Posterior vena cava (tissue), 2 donors: ENCODE measurements around the gene CCDC50. TPM values are rescaled to one million over a fixed set of nuclear protein-coding genes. Genes with fewer than 3 reads are reported as not detected.

Experiments used
- DNase-seq: peaks from one replicate; pipeline ENCODE4 v3.0.0-alpha.2; 2020; ENCODE audit warnings: low spot score
- intact Hi-C, 2 donors: fragments of 100-400 bp; cut with DNase I; formaldehyde crosslinking; loops; one replicate each; pipeline versions ENCODE4 v1.14.1 to v1.14.2; 2022 to 2023
- long read RNA-seq, 2 donors: library from polyadenylated mRNA; unstranded; transcript quantifications; one replicate each; pipeline ENCODE4 v2.0.0, GENCODE V29; 2020 to 2021
- total RNA-seq, 2 donors: library from RNA; stranded (reverse); fragmentation: NEBNext Ultra II Directional; extraction: Animal tissue kit (Norgen Biotek cat#: 25700); gene quantifications; one replicate each; pipeline ENCODE4 v1.2.1, GENCODE V29; 2021
- donor health status: DM: yes; HTN: yes; CAD: no.
- donor health status: DM: yes; HTN: yes; CAD: no.

Gene CCDC50, protein sequence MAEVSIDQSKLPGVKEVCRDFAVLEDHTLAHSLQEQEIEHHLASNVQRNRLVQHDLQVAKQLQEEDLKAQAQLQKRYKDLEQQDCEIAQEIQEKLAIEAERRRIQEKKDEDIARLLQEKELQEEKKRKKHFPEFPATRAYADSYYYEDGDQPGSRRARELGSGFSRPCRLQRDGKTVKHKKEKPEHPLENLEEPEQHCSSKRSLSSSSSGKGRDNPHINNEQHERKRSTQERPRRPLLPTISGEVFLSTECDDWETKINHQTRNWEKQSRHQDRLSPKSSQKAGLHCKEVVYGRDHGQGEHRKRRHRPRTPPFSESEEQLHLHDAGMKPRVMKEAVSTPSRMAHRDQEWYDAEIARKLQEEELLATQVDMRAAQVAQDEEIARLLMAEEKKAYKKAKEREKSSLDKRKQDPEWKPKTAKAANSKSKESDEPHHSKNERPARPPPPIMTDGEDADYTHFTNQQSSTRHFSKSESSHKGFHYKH
- total RNA-seq, result 100 to 1,000 TPM in 1 of 2 donors, 10 to 100 TPM in 1; 81.7 to 124 TPM
- long read RNA-seq, donor 1, transcript CCDC50-202 (11 exons, 1,926 nt), result major isoform, 25 of 36 reads
- long read RNA-seq, donor 1, partial matches to known transcripts, result 1 of 36 reads
- long read RNA-seq, donor 1, other reads (novel, unspliced or antisense), result 10 of 36 reads
- long read RNA-seq, donor 2, transcript CCDC50-202 (11 exons, 1,926 nt), result major isoform, 98 of 113 reads
- long read RNA-seq, donor 2, partial matches to known transcripts, result 3 of 113 reads
- long read RNA-seq, donor 2, other reads (novel, unspliced or antisense), result 12 of 113 reads

DNA sequence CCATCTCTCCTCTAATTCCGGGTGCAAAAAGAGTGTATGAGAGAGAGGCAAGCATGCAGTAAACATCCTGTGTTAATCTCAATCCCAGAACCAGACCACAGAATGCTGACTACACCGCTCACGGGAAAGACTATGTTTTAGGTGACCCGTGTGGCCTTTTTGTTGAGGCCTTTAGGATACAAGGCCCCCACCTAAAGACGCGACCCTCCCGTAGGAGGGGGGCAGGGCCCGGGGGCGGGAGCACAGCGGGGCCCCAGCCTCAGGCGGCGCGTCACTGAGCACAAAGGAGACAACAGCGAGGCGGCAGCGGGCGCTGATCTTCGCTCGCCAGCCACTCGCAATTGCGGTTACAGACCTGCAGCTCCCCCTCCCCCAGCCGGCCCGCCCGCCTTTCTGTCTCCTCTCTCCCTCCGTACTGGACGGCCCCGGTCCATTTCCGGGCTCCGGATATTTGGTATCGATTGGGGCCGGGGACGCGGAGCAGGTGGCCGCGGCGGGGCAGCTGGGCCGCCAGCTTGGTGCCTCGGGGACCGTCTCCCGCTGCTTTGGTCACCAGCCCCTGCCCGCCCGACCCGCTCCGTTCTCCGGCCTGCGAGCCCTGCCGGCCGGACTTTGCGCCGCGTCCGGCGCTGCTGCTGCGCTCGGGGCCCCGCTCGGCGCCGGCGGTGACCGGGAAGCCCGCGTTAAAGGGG is at the start of gene CCDC50:
Gene CCDC50 (plus strand): TSS at position 433 of the 692 bp plus-strand sequence. CDS start 281 bp downstream, outside the sequence.
- intact Hi-C loops, result no loop called here
- peak; percentile 95 for DNase-seq

DNA sequence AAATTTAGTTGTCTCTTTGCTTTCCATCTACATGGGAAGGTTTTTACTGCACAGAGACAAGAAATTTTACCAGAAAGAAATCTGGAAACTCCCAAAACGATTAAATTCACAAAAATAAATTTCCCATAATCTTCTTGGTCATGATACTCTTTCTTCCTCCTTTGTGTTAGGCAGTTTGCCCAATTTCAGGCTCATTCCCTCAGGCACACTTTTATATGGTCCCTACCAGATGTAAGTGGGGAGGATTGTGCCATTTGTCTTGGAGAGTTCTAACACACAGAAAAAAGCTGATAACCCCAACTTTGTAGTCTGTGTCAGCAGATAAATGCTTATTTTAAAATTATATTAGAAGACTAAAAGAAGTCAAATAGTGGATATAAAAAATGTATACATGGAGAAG is 49.1 kb upstream of the CCDC50 start:
- no peak for DNase-seq
- intact Hi-C loops, result no loop called here

DNA sequence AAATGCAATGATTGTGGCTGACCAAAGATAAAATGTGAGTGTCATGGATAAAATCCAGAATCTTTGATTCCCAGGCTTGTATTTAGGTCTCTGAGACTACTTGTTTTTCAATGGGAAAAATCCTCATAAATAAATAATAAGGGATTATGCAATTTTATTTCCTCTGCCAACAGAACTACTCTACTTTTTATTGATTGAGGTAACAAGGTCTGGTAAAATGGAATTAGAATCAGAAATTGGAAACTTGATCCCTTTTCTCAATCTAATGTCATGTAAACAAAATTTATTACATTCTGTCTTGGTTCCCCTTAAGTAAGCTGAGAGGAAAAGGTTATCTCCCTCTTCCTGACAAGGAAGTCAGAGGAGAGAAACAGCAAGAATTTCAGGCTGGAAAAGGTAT is 48.3 kb upstream of the CCDC50 start:
- intact Hi-C loops, result no loop called here
- no peak for DNase-seq

DNA sequence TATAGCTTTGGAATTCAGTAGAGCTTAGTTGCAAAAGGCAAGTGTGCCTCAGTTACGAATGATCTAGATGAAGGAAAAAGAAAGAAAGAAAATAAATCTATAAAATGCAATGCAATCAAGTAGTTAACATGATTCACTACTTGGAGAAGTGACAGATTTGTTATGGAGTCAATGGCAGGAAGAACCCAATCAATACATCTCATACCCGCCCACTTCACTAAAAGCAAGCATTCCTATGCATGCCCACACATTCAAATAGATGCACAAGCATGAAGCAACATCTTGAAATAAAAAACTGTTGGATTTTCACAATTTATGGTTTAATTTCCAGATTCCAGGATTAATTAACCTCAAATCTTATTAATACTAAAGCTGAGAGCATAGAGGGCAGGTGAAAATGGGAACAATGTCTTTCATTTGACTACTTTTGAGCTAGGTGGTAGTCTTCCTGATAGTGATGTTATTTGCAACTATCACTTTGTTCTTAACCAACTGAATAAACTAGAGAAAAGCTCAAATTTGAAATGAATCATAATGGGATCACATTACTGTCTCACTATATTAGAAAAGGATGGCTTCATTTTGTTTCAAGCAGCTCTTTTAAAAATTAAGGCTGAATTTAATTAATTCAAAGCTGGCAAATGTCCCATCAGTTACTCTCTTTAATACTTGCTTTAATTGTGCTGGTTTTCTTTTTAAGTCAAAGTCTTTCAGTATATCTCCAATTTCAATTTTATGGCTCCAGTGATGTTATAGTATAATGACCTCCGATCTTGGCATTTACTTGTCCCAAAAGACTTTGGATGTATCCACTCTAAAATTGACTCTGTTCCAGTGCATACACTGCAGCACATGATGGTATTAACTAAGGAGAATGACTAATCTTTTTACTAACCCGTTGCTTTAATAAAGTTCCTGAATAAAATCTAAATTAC is 46.7 kb upstream of the CCDC50 start:
- no peak for DNase-seq
- intact Hi-C loops, result no loop called here

DNA sequence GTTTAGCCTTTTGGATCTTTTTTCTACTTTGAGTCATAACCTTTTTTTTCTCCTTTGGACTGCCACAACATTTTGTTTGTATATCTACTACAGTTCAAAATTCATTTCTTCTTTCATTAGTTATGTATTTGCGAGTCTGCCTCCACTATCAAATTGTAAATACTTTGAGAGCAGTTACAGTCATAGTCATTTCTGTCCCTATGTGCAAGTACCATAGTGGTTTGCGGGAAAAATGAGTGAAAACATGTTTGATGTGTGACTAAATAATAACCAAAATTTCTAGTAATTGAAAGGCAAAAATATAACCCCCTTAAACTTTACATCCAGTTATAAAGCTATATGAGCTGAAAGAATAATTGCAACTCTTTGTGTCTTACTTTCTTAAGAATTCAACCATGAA is 45.8 kb upstream of the CCDC50 start:
- no peak for DNase-seq
- intact Hi-C loops, result no loop called here

DNA sequence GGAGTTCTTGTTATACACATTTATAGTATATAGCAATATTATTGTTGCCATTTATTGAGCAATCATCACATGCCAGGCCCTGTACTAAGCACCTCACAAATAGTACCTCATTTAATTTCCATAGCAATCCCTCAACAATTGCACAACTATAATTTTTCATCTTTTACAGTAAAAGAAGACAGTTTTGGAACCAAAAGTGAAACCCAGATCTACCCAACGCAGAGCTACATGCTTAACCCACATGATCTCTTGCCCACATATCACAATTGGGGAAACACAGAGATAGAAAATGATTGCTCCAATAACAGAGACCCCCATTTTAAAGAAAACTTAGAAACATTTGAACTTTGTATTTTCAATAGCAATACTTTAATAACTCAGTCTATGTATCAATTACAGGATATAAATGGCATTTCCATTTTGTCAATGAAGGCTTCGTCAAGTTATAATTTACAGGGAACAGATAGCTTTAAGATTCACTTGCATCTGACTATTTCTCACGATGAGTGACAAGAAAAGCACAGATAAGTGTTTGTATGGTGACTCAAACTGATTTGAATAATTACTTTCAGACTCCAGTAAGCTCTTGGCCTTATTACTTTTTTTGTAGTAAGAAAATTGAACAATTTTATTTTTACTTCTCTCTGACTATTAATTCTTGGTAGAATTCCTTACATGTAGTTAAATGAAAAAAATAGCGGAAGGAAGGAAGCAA is 38.7 kb upstream of the CCDC50 start:
- intact Hi-C loops, result no loop called here
- DNase-seq, result no peak

DNA sequence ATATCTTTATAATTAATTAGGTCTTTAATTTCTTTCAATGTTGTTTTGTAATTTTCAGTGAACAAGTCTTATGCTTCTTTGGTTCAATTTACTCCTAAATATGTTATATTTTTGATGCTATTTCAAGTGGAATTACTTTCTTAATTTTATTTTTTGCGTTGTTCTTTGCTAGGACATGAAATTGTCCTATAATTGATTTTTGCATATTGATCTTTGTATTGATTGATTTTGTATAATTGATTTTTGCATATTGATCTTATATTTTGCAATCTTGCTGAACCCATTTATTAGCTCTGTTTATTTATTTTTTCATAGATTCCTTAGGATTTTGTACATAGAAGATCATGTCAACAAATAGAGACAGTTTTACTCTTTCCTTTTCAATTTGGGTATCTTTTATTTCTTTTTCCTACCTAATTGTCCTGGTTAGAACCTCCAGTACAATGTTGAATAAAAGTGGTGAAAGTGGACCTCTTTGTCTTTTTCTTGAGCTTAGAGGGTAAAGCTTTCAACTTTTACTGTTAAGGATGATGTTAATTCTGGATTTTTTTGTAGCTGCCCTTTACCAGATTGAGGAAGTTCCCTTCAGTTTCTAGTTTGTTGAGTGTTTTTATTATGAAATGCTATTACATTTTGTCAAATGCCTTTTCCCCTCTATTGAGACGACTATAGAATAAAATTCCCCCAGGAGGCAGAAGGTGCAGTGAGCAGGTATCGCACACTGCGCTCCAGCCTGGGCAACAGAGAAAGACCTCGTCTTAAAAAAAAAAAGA is 36.8 kb upstream of the CCDC50 start:
- no peak for DNase-seq
- intact Hi-C loops, result no loop called here

DNA sequence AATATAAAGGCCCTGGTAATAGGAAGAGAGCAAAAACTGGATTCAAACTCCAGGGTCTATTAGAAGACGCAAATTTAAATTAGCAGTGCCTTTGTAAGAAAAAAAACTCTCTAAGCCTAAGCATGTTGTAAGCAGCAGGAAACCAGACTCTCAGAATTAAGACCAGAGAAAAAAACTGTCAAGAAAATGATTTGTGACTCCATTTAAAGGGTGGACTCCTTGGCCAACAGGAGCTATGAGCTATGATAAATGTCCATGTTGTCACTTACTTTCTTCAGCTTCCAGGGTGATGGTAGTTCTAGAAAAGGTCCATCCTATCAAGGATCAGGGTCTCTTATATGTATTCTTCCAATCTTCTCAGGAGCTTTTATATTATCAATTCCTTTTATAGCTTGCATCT is 34.9 kb upstream of the CCDC50 start:
- intact Hi-C loops, result no loop called here
- DNase-seq, result no peak

DNA sequence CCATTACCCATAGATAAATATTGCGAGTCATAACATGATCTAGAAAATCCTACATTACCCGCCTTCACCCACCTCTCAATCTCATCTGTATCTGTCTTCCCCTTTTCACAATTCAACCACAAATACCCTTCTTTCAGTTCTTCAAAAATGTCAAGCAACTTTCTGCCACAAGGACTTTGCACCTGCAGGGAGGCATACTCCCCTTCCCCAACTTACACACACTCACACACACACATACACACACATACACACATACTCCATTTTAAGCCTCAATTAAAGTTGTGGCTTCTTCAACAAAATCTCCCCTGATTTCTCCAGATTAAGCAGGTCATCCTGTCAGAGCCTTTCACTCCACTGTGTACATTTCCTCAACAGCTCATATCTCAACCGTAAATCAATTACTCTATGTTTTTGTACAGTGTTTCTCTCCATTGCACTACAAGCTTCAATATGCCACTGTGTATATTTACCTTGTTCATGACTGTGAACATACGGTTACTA is 33.1 kb upstream of the CCDC50 start:
- intact Hi-C loops, result no loop called here
- no peak for DNase-seq

DNA sequence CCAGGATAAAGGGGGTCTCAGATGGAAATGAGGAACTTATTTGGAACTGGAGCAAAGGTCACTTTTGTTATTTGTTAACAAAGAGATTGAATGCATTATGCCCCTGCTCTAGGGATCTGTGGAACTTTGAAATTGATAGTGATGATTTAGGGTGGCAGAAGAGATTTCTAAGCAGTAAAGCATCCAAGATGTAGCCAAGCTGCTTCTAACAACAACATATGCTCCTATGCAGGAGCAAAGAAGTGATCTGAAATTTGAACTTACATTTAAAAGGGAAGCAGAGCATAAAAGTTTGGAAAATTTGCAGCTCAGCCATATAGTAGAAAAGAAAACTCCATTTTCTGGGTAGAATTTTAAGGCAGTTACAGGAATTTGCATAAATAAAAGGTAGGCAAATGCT is 30.3 kb upstream of the CCDC50 start:
- DNase-seq, result no peak
- intact Hi-C loops, result no loop called here

DNA sequence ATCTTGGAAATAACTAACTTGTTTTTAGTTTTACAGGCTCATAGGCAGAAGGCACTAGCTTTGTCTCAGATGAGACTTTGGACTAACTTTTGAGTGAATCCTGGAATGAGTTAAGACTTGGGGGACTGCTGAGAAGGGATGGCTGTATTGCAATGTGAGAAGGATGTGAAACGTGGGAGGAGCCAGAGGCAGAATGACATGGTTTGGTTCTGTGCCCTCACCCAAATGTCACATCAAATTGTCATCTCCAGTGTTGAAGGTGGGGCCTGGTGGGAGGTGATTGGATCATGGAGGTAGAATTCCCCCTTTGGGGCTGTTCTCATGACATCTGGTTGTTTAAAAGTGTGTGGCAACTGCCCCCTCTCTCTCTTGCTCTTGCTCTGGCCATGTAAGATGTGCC is 28.8 kb upstream of the CCDC50 start:
- intact Hi-C loops, result no loop called here
- no peak for DNase-seq

DNA sequence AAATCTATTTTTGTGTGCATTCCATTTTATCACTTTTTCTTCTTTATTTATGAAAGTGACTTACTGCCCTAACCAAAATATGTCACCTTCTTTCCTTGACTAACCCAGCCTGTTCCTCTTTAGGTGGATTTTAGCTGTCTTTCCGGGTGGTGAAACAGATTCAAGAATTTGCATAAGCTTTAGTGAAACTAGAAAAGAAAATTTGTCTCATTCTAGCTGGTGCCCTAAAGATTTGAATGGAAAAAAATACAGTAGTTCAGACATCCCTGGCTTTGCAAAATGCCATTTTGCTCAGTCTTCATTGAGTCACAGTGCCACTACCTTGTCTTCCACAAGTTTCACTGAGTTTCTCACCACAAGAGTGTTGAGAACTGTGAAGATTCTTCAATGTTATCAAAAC is 28.2 kb upstream of the CCDC50 start:
- DNase-seq, result no peak
- intact Hi-C loops, result no loop called here

DNA sequence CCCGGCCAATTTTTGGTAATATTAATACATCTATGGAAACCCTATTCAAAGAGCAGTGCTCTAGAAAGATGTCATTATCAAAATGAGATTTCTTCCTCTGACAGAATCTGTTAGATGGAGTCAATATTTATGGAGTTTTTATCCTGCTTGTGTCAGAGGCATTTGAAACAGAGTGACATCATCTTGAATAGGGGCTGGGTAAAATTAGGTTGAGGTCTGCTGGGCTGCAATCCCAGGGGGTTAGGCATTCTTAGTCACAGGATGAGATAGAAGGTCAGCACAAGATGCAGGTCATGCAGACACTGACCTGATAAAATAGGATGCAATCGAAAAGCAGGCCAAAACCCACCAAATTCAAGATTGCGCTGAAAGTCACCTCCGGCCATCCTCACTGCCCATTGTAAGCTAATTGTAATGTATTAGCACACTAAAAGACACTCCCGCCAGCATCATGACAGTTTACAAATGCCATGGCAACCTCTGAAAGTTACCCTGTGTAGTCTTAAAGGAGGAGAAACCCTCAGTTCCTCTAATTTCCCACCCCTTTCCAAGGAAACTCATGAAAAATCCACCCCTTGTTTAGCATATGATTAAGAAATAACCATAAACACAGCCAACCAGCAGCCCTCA is 27.3 kb upstream of the CCDC50 start:
- DNase-seq, result no peak
- intact Hi-C loops, result no loop called here

DNA sequence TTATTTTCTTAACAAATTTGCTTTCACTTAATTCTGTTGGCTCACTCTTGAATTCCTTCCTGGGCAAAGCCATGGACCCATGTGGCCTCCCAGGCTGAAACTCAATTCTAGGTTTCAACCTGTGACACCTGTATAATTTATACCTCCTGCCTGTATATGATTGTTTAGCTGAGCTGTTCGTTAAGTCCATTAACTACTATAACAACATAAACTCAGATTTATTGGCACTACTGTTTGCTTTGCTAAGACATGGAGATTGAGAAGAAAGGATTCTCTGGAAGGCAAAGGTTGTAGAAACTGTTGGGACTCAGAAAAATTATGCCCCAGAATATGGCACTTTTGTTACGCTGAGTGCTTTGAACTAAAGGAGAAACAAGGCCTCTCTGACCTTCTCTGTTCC is 26.7 kb upstream of the CCDC50 start:
- intact Hi-C loops, result no loop called here
- no peak for DNase-seq

DNA sequence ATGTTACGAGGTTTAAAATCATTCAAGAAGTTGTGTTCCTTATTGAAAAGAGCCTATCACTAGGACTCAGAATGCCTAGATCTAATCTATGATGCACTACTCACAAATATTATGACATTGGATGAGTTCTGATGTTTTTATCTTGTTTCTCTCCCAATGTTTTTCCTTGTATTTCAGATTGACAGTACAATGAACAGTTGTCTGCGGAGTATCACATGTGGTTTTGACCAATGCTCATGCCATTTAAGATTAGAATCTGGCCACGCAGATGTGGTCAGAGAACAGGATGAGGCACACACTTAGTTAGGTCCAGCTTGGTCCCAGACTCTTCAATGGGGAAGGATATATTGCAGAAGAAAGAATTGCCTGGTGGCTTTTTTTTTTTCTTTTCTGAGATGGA is 25.6 kb upstream of the CCDC50 start:
- DNase-seq, result no peak
- intact Hi-C loops, result no loop called here

DNA sequence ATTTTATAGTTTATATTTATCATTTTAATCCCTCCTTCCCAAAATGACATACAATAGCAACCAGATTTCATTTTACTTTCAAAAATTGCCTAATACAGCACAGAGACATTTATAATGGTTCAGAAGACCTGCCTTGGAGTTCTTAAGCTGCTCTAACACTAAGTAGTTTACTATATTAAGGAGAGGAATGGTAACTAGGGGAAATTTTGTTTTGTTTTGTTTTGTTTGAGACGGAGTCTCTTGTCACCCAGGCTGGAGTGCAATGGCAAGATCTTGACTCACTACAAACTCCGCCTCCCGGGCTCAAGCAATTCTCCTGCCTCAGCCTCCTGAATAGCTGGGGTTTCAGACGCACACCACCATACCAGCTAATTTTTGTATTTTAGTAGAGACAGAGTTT is 22.8 kb upstream of the CCDC50 start:
- intact Hi-C loops, result no loop called here

DNA sequence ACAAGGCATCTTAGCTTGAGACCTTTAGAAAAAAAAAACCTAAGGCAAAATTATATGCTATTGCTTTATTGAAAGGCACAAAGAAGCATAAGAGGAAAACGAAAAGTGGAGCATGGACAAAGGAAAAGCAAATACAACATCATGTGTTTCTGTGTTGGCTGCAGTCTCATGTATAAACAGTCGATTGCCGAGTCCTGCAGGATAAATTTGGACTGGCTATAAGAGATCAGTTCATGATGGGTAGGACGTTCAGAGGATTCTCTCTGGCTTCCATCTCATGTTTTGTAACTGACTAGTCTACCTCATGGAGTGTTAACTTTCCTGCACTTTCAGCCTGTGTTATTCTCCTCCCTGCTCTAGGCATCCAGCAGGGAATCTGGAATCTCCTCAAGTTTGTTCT is 21.9 kb upstream of the CCDC50 start:
- intact Hi-C loops, result no loop called here

More for the DNA sequence above, 22.8 kb upstream of the CCDC50 start:
- DNase-seq, result no peak

More for the DNA sequence above, 21.9 kb upstream of the CCDC50 start:
- DNase-seq, result no peak
